Measurements from ENCODE around the gene AMFR.
"Not testable (repeated sequence)": the region's sequence is repeated elsewhere in the genome, so short reads cannot be mapped to it uniquely, and the experiment has no call there.

Gene AMFR

DNA sequence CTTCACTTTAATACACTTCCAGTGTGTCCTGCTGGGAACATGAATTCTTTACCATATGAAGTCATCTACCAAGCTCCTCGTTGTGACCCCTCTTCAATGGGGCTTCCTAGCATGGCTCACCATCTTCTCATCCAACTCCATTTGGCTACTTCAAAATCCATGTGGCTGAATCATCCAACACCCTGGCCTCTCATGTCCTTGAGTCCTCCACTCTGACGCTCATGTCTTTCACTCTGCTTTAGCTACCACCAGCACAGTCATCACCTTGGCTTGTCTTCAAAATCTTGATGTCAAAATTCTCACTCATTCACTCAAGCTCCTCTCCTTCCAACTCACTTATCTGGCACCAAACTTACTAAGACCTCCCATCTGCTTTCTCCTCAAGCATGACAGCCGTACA is 35.8 kb downstream of the AMFR start:
- DNase-seq (ENCODE audit: low read depth in 2 of 2) = no peak

DNA sequence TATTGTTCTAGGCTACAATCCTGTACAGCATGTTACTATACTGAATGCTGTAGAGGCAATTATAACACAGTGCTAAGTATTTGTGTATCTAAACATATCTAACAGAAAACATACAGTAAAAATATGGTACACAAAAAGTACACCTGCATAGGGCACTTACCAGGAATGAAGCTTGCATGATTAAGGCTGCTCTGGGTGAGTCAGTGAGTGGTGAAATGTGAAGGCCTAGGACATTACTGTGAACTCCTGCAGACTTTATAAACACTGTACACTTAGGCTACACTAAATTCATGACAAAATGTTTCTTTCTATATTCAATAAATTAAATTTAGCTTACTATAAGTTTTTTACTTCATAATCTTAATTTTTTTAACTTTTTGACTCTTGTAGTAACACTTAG is 37.1 kb downstream of the AMFR start:
- DNase-seq (ENCODE audit: low read depth in 2 of 2) = no peak

DNA sequence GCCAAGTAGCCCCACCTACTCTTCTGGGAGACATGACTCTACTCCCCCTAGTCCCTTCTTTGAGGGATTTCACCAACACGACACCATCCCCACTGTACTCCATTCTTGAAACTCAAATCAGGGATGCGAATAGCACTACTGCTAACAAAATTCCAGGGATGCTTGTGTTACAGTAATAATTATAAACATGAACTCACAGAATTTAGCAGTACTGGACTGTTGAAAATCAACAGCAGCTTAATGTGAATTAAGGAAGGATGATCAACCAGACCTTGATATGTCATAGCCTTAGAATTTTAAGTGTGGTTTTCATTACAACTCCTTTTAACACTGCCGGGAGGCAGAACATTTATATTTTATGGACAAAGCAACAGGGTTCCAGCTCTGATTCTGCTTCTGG is 37.9 kb downstream of the AMFR start:
- DNase-seq (ENCODE audit: low read depth in 2 of 2) = no peak

DNA sequence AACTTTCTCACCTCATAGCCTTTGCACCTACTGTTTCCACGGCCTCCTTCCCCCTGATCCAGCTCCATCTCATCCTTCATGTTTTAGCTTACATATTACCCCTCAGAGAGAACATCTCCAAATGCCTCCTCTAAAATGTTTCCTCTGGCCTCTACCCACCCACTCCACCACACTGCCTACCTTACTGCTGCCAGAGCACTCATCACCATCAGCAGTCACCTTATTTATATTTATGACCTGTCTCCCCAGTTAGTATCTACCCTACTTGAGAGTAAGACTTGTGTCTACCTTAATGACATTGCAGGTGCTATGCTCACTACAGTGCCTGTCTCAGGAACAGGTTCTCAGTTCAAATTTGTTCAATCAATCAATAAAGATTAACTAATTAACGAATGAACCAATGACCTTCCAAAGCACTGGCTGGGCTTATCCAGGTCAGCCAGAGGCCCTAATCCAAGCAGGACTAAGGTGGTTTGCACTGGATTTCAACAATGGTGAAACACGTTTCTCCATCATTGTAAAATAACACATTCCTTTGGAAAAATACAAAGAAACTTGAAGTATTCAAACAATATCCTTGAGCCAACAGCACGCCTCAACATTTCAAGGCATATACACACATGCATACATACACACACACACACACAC is 41.1 kb downstream of the AMFR start:
- no peak for DNase-seq (ENCODE audit: low read depth in 2 of 2)

DNA sequence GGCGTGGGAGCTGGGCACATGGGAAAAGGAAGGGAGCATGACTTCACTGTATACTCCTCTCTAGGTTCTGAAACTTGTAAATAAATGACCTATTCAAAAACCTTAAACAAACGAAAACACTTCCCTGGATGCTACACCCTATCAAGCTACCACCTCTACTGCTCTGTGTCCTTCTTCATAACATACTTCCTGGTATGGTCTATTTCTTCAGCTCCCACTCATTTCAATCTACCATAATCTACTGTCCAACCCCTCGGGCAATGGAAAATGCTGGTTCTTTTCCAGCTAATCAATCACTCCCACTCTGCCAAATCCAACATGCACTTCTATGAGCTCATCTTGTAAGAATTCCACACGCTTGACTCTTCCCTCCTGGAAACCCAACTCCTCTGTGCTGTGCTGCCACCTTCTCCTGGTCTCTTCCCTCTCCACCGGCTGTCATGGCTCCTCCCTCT is 42.4 kb downstream of the AMFR start:
- no peak for DNase-seq (ENCODE audit: low read depth in 2 of 2)

DNA sequence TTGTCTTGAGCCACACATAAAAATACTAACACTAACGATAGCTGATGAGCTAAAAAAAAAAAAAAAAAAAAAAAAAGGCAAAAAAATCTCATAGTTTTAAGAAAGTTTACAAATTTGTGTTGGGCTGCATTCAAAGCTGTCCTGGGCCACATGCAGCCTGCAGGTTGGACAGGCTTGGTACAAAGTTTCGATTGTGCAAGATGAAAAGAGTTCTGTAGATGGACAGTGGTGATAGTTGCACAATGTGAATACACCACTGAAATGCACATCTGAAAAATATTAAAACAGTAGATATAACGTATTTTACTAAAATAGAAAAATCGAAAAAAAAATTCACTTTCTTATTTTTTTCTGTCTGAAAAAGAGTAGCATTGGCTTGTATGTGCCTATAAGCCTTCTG is 42.9 kb downstream of the AMFR start:
- DNase-seq (ENCODE audit: low read depth in 2 of 2) = no peak

DNA sequence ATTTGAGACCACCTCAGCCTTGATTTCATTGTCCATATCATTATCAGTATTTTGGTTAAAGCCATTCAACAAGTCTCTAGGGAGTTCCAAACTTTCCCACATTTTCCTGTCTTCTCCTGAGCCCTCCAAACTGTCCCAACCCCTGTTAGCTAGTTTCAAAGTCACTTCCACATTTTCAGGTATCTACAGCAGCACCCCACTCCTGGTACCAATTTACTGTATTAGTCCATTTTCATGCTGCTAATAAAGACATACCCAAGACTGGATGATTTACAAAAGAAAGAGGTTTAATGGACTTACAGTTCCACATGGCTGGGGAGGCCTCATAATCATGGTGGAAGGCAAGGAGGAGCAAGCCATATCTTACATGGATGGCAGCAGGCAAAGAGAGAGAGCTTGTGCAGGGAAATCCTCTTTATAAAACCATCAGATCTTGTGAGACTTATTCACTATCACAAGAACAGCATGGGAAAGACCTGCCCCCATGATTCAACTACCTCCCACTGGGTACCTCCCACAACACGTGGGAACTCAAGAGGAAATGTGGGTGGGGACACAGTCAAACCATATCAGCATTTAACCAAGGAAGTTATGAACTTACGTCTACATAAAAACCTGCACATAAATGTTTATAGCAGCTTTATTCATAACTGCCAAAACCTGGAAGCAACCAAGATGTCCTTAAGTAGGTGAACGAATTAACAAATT is 44.4 kb downstream of the AMFR start:
- DNase-seq (ENCODE audit: low read depth in 2 of 2) = not testable (repeated sequence)

DNA sequence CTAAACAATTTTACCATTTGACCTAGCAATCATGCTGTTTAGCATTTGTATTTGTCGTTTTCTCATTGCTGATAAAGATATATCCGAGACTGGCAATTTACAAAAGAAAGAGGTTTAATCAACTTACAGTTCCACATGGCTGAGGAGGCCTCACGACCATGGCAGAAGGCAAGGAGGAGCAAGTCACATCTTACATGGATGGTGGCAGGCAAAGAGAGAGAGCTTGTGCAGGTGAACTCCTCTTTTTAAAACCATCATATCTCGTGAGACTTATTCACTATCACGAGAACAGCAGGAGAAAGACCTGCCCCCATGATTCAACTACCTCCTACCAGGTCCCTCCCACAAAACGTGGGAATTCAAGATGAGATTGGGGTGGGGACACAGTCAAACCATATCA is 46.3 kb downstream of the AMFR start:
- DNase-seq (ENCODE audit: low read depth in 2 of 2) = not testable (repeated sequence)

DNA sequence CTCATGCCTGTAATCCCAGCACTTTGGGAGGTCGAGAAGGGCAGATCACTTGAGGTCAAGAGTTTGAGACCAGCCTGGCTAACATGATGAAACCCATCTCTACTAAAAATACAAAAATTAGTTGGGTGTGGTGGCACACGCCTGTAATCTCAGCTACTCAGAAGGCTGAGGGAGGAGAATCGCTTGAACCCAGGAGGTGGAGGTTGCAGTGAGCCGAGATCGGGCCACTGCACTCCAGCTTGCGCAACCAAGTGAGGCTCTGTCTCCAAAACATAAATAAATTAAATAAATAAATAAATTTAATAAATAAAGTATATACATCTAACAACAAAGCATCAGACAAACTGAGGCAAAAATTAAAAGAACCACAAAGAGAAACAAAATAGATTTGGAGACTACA is 49.6 kb downstream of the AMFR start:
- not testable (repeated sequence) for DNase-seq (ENCODE audit: low read depth in 2 of 2)

DNA sequence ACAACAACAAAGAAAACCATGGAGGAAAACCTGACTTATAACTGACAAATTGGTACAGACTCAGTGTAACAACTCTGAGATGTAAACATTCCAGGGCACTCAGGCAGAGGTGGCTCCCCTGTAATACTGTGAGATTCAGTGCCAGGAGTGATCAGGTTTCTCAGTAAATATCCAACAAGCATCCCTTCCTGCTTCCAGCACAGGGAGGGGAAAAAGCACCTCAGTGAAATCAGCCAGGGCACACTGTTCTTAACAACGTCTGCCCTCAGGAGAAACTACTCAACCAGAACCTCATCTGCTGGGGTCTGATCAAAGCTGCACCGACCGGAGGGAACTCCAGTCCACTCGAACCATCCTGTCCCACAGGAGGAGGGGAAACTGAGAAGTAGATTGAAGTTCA is 52.3 kb downstream of the AMFR start:
- no peak for DNase-seq (ENCODE audit: low read depth in 2 of 2)

DNA sequence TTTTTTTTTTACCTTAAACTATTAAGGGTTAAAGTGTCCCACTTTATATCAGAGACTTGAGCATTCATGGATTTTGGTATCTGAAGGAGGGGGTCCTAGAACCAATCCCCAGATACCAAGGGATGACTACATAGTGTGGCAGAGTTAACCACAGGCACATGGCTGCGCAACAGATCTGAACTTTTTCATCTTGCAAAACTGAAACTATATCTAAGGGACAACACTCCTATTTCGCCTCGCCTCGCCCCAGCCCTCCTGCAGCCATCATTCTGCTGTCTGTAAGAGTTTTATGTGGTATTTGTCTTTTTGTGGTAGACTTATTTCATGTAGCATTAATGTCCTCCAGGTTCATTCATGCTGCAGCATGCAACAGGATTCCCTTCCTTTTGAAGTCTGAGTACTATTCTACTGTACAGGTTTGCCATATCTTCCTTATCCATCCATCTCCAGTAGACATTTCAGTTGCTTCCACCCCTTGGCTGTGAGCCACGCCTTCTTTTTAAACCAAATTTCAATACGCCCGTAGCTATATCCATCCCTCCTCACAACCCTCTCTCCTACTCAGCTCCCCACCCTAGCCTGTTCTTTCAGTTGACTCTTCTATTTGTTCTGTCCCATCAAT is 53.2 kb downstream of the AMFR start:
- DNase-seq (ENCODE audit: low read depth in 2 of 2) = no peak

DNA sequence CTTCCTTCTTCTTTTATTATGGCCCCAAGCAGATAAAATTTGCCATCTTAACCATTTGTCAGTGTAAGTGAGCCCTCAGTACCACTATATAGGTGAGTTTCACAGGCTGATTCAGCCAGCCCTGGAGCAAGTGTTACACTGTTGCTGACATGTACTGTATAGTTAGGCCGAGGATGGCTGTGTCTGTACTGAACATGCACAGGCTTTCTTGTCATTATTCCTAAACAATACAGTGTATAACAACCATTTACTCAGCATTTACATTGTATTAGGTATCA is 53.7 kb downstream of the AMFR start:
- no peak for DNase-seq (ENCODE audit: low read depth in 2 of 2)

DNA sequence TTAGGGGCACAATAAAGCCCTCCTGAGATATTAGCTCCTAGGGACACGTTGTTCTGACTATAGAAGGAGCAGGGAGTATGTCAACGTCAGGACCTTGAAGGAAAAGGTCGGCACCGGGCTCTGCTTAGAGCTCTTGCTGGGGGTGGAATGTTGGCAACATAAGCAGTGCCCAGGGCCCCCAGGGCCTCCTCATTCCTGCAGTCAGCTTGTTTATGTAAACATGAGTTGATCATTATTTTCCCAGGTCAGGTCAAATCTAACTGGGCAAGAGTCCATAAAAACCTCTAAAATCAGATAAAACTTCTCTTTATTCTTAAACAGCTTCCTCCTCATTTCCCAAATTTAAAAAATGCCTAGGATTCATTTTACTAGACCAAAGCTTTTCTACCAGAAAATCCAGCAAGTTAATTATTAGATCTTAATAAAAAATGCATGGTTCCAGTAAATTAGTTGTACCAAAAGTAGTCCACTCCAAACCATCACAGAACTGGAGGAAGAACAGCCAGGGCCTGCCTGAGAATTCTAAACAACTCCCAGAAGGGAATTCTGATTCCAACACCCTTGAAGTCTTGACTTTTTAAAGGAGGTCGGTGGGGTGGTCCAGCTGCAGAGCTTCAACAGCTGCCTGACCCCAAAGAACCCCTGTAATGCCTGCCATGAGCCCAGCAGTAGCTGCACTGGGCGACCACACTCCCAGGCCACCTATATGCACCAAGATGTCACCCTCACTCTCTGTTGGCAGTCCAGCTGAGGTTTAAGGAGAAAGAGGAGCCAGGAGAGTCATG is 54.3 kb downstream of the AMFR start:
- no peak for DNase-seq (ENCODE audit: low read depth in 2 of 2)

DNA sequence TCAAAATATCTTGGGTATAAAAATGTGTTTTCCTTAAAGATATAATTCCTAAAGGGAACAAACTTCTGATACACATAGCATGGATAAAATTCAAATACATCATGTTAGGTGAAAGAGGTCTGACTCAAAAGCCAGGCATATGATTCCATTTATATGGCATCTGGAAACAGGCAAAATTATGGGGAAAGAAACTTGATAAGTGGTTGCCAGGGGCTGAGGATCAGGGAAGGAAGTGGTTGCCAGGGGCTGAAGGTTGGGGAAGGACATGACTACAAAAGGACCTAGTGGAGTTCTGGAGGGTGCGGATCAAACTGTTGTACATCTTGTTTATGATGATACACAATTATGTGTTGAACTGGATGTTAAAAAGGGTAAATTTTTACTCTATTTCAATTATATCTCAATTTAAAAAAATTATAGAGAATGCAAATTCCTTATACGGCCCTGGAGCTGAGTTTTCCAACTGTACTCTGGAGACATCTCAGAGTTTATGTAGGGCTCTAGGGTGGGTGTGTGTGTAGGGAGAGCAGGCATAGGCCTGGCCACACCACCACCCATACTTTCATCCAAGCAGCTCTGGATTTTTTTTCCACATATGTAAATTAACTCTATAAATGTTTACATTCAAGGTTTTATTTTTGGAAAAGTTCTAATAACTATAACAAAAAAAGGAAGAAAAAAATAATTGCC is 55.0 kb downstream of the AMFR start:
- no peak for DNase-seq (ENCODE audit: low read depth in 2 of 2)

DNA sequence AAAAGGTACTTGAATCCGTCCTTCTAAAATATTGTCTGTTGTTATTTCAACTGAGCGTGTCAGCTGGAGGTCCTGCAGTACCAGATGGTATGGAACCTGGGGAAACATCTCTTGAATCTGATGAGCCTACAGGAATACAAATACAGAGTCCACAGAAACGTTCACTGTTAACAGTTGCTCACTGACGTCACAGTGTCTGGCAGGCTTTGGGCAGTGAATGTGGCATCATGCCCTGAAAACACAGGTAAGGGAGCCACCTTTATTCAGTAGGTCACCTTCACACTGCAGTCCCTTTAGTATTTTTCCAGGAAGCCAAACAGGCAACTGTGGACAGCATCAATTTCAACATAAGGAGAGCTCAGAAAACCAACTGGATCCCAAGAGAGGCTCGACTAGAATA is 56.1 kb downstream of the AMFR start:
- no peak for DNase-seq (ENCODE audit: low read depth in 2 of 2)

DNA sequence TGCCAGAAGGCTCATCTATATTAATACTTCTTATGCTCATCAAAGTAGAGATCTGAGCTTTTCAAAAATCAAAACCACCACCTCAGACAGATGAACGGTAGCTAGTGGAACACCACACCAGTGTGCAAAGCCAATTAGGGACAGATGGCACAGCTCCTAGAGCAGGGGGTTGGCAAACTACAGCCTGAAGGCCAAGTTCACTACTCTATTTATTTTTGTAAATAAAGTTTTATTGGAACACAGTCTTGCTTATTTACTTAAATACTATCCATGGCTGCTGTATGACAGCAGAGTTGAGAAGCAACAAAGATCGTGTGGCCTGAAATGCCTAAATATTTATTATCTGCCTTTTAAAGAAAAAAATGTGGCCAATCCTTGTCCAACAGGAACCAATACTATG is 56.8 kb downstream of the AMFR start:
- no peak for DNase-seq (ENCODE audit: low read depth in 2 of 2)

DNA sequence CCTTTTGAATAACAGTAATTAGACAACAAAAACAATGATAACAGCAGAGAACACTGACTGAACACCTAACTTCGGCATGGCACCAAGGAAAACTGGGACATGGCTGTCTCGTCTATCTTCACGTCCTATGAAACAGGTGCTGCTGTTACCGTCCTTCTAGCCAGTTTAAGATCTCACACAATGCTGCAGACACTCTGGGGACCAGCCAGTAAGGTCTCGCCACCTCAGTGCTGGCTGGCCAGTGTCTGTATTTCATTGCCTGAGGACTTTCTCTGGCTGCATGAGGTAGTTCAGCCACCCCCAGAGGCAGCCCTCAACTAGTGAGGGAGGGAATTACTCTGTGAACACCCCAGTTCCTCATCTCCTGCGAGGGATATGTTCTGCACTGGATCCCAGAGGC is 57.6 kb downstream of the AMFR start:
- DNase-seq (ENCODE audit: low read depth in 2 of 2) = no peak

DNA sequence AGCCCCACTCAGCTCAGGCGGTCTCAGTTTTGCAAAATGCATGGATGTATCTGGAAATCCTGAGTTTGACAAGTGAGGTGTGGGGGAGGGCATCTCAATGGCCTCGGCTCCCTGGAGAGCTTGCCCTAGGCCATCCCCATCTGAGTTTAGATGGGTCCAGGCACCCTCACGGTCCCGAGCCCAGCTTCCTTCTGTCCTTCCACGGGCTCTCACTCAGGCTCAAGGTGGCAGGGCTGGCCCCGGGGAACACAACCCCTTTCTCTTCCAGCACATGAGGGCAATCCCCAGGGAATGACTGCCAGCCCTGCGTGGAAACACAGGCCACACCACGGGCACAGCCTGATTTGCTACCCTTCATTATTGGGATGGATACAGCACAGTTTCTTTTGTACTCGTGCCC is 58.4 kb downstream of the AMFR start:
- no peak for DNase-seq (ENCODE audit: low read depth in 2 of 2)

DNA sequence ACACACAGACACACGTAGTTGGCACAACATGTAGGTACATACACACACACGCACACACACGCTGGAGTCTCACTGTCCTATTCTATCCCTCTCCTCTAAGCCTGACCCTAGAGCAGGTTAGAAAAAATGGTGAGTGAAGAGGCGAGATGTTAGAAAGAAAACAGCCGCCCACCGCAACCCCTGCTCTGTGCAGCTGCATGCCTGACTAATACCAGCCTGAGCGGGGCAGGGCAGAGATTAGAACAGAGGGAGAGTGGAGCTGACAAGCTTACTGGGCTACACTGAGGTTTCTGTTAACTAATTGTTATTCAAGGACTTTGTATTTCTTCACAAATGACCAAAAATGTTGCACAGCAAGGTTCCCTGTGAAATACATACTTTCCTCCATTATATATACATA is 59.8 kb downstream of the AMFR start:
- no peak for DNase-seq (ENCODE audit: low read depth in 2 of 2)

DNA sequence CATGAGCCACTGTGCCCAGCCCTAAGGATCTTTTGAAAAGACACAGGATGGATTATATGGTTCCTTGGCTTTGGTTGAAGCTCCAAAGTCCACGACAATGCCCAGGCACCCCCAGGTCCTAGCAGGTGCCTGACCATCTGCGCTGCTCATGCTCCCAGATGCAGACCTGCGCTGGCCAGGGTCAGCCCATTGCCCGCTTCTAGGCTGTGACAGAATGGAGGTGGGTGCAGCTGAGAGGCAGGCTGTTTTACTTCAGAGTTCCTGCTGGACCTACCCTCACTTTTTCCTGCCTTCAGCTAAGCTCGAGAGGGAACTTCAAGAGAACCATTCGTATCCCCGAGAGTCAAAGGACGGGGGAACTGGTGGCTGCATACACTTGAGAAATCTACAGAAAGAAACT is 60.5 kb downstream of the AMFR start:
- DNase-seq (ENCODE audit: low read depth in 2 of 2) = no peak

DNA sequence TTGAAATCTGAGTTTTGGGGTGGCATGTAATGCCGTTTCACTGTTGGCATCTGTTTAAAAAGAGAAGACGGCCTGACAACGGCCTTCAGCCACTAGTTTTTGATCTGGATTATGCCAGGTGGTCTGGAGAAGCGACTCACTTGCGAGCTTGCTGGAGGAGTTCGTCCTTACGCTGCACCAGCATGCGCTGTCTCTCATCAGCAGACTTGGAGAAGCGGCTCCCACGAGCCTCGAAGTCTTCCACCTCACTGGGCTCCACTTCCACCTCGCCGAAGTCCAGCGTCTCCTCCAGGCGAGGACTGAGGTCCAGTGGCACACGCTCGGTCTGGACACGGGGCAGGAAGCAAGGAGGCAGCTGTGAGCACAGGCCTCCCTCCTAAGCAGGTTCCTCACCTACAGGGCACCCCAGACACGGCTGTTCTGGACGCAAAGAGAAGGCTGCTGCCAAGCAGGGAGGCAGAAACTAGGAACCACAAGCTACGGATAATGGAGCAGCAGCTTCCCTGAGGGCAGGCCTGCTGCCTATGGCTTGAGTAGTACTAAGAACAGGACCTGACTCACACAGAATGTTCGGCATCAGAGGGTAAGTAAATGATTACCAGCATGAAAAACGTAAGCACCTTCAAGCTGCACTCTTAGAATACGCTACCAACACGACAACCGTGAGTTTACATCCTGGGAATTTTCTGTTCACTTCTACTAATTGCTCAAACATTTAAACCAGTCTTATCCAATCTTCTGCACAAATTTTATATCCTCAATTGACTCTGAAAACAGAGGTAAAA is 61.4 kb downstream of the AMFR start:
- no peak for DNase-seq (ENCODE audit: low read depth in 2 of 2)
